Trophoblast cell (in vitro differentiated cells and primary cell): Measurements from ENCODE around the gene RBM26.

Source experiments
- DNase-seq, 2 donors: peaks; one replicate each; pipeline ENCODE4 v3.0.0-alpha.2; 2016
- H2AFZ ChIP-seq: 2 replicates; pipeline ENCODE4 v1.6.1; 2013; ENCODE audit warnings: low read length, moderate library complexity, mild to moderate bottlenecking; ENCODE audit not compliant: insufficient read depth, poor library complexity
- H2AK5ac ChIP-seq: 2 replicates; pipeline ENCODE4 v1.6.1; 2013; ENCODE audit warnings: mild to moderate bottlenecking, low read length
- H2BK120ac ChIP-seq: 2 replicates; pipeline ENCODE4 v1.6.1; 2013; ENCODE audit warnings: low read length, mild to moderate bottlenecking, moderate library complexity; ENCODE audit not compliant: insufficient read depth, poor library complexity
- H2BK12ac ChIP-seq: 2 replicates; pipeline ENCODE4 v1.6.1; 2013; ENCODE audit warnings: mild to moderate bottlenecking, low read length, moderate library complexity
- H2BK5ac ChIP-seq: 2 replicates; pipeline ENCODE4 v1.6.1; 2013; ENCODE audit warnings: low read length, low read depth, moderate library complexity, mild to moderate bottlenecking; ENCODE audit not compliant: poor library complexity
- H3K14ac ChIP-seq: 2 replicates; pipeline ENCODE4 v1.6.1; 2013; ENCODE audit warnings: mild to moderate bottlenecking, low read length
- H3K18ac ChIP-seq: 2 replicates; pipeline ENCODE4 v1.6.1; 2013; ENCODE audit warnings: mild to moderate bottlenecking, low read length
- H3K23ac ChIP-seq: 2 replicates; pipeline ENCODE4 v1.6.1; 2013; ENCODE audit warnings: low read length
- H3K27ac ChIP-seq: 2 replicates; pipeline ENCODE4 v1.5.1; 2013; ENCODE audit warnings: low read depth, mild to moderate bottlenecking, inconsistent platforms, low read length, moderate library complexity
- H3K27me3 ChIP-seq: 2 replicates; pipeline ENCODE4 v1.6.1; 2013; ENCODE audit warnings: inconsistent platforms, mild to moderate bottlenecking, low read length, moderate library complexity; ENCODE audit not compliant: insufficient read depth
- H3K36me3 ChIP-seq, 2 experiments: 1 replicate in 1 of 2; 2 replicates in 1 of 2; pipeline ENCODE4 v1.6.1; 2013; ENCODE audit warnings: low read length in 2 of 2, mild to moderate bottlenecking in 2 of 2, moderate library complexity in 1 of 2; ENCODE audit not compliant: insufficient read depth in 2 of 2, control insufficient read depth in 1 of 2
- H3K4ac ChIP-seq: 2 replicates; pipeline ENCODE4 v1.6.1; 2013; ENCODE audit warnings: low read depth, mild to moderate bottlenecking, low read length, moderate library complexity
- H3K4me1 ChIP-seq, 2 experiments: 1 replicate in 1 of 2; 2 replicates in 1 of 2; pipeline ENCODE4 v1.6.1; 2013; ENCODE audit warnings: low read length in 2 of 2, mild to moderate bottlenecking in 2 of 2, moderate library complexity in 1 of 2; ENCODE audit not compliant: insufficient read depth in 2 of 2, control insufficient read depth in 1 of 2
- H3K4me2 ChIP-seq: 2 replicates; pipeline ENCODE4 v1.6.1; 2013; ENCODE audit warnings: inconsistent platforms, mild to moderate bottlenecking, low read length, moderate library complexity
- H3K4me3 ChIP-seq: 2 replicates; pipeline ENCODE4 v1.5.1; 2013; ENCODE audit warnings: mild to moderate bottlenecking, low read depth, low read length, inconsistent platforms
- H3K79me1 ChIP-seq: one replicate; pipeline ENCODE4 v1.6.1; 2013; ENCODE audit warnings: low read length
- H3K79me2 ChIP-seq: 2 replicates; pipeline ENCODE4 v1.6.1; 2013; ENCODE audit warnings: low read length, mild to moderate bottlenecking; ENCODE audit not compliant: control insufficient read depth, insufficient read depth, poor library complexity
- H3K9ac ChIP-seq: 2 replicates; pipeline ENCODE4 v1.6.1; 2013; ENCODE audit warnings: mild to moderate bottlenecking, low read length
- H3K9me3 ChIP-seq: 2 replicates; pipeline ENCODE4 v1.6.1; 2013; ENCODE audit warnings: low read depth, mild to moderate bottlenecking, control low read depth, inconsistent platforms, low read length; ENCODE audit not compliant: insufficient read depth
- H4K12ac ChIP-seq: 2 replicates; pipeline ENCODE4 v1.6.1; 2013; ENCODE audit warnings: low read depth, mild to moderate bottlenecking, low read length, moderate library complexity
- H4K8ac ChIP-seq: 2 replicates; pipeline ENCODE4 v1.6.1; 2013; ENCODE audit warnings: low read depth, mild to moderate bottlenecking, low read length, moderate library complexity
- H4K91ac ChIP-seq: one replicate; pipeline ENCODE4 v1.6.1; 2013; ENCODE audit warnings: low read depth, mild to moderate bottlenecking, low read length, moderate library complexity
- WGBS: extraction: QIAGEN DNeasy Blood & Tissue Kit; methylation state at CpG from one replicate; pipeline ENCODE4 v1.1.7; 2013; ENCODE audit warnings: missing lambda C conversion rate; ENCODE audit not compliant: insufficient read length, insufficient coverage; ENCODE audit errors: extremely low coverage; 5-methylcytosine and 5-hydroxymethylcytosine counted together

RBM26 gene

GRCh38 chr13:79349011-79349410 is 57.0 kb downstream of the RBM26 start:
- Histone ChIP-seq H4K91ac (no peak overlapping the region), H3K4me2 (no peak overlapping the region), H3K9me3 (no peaks in the 10 kb centered on the region), H3K36me3 (peaks cover 0 to 2% of the 10 kb centered on the region in 2 experiments), H3K23ac (no peak overlapping the region), H2BK5ac (no peak overlapping the region), H4K12ac (no peak overlapping the region), H3K4me1 (no peaks in the 10 kb centered on the region), H3K79me2 (no peaks in the 10 kb centered on the region), H4K8ac (no peak overlapping the region), H3K27ac (no peak overlapping the region), H3K79me1 (no peaks in the 10 kb centered on the region), H2AFZ (no peak overlapping the region), H3K4me3 (no peak overlapping the region), H3K27me3 (no peaks in the 10 kb centered on the region), H3K14ac (no peak overlapping the region), H2AK5ac (no peak overlapping the region), H2BK12ac (no peak overlapping the region), H3K18ac (no peak overlapping the region), H2BK120ac (no peak overlapping the region), H3K9ac (no peak overlapping the region), H3K4ac (no peak overlapping the region)
- no peak for DNase-seq
- no CpG with 5 or more reads among the region's 3 CpGs for WGBS

GRCh38 chr13:79346300-79346914 is 59.6 kb downstream of the RBM26 start:
- Histone ChIP-seq H3K4ac (no peak overlapping the region), H3K18ac (no peak overlapping the region), H4K12ac (peak overlapping the region; percentile 30), H3K79me2 (no peaks in the 10 kb centered on the region), H3K4me1 (no peaks in the 10 kb centered on the region), H3K14ac (no peak overlapping the region), H4K91ac (no peak overlapping the region), H2BK5ac (no peak overlapping the region), H3K4me2 (no peak overlapping the region), H3K27ac (no peak overlapping the region), H3K4me3 (no peak overlapping the region), H3K79me1 (no peaks in the 10 kb centered on the region), H3K23ac (no peak overlapping the region), H4K8ac (no peak overlapping the region), H2BK12ac (no peak overlapping the region), H2AK5ac (no peak overlapping the region), H3K9ac (no peak overlapping the region), H3K27me3 (no peaks in the 10 kb centered on the region), H2BK120ac (no peak overlapping the region), H3K36me3 (peaks cover 0 to 2% of the 10 kb centered on the region in 2 experiments), H2AFZ (no peak overlapping the region), H3K9me3 (no peaks in the 10 kb centered on the region)
- WGBS, result no CpG with 5 or more reads among the region's 6 CpGs
- no peak for DNase-seq

- Histone ChIP-seq H2BK5ac (no peak overlapping the region), H4K12ac (no peak overlapping the region), H3K18ac (no peak overlapping the region), H2BK120ac (no peak overlapping the region), H3K4ac (no peak overlapping the region), H2AFZ (no peak overlapping the region), H3K9ac (no peak overlapping the region), H3K79me1 (no peaks in the 10 kb centered on the region), H4K8ac (no peak overlapping the region), H3K79me2 (no peaks in the 10 kb centered on the region), H3K4me2 (no peak overlapping the region), H3K4me1 (no peaks in the 10 kb centered on the region), H3K27ac (no peak overlapping the region), H3K9me3 (no peaks in the 10 kb centered on the region), H3K4me3 (no peak overlapping the region), H3K14ac (no peak overlapping the region), H2AK5ac (no peak overlapping the region), H3K36me3 (peaks cover 4 to 6% of the 10 kb centered on the region in 2 experiments), H2BK12ac (no peak overlapping the region), H3K27me3 (no peaks in the 10 kb centered on the region), H3K23ac (no peak overlapping the region), H4K91ac (no peak overlapping the region)
- no peak for DNase-seq
- no CpG with 5 or more reads among the region's 1 CpG for WGBS
Observed at GRCh38 chr13:79341202-79341601, 64.9 kb downstream of the RBM26 start.

GRCh38 chr13:79340490-79340889 is 65.6 kb downstream of the RBM26 start:
- no peak overlapping the region for H3K9ac ChIP-seq
- H2BK5ac ChIP-seq, result no peak overlapping the region
- WGBS, result no CpG with 5 or more reads among the region's 2 CpGs
- peaks cover 4 to 6% of the 10 kb centered on the region in 2 experiments for H3K36me3 ChIP-seq
- peak in 1 of 2 donors; percentile 7 for DNase-seq
- H3K23ac ChIP-seq, result no peak overlapping the region
- H2AK5ac ChIP-seq, result no peak overlapping the region
- no peak overlapping the region for H3K18ac ChIP-seq
- no peaks in the 10 kb centered on the region for H3K9me3 ChIP-seq
- no peaks in the 10 kb centered on the region for H3K4me1 ChIP-seq
- no peak overlapping the region for H2BK12ac ChIP-seq
- H3K4ac ChIP-seq, result no peak overlapping the region
- no peak overlapping the region for H4K91ac ChIP-seq
- H3K4me3 ChIP-seq, result no peak overlapping the region
- H4K8ac ChIP-seq, result no peak overlapping the region
- no peak overlapping the region for H2BK120ac ChIP-seq
- no peaks in the 10 kb centered on the region for H3K79me2 ChIP-seq
- H4K12ac ChIP-seq, result no peak overlapping the region
- H3K4me2 ChIP-seq, result no peak overlapping the region
- H3K27me3 ChIP-seq, result no peaks in the 10 kb centered on the region
- no peak overlapping the region for H2AFZ ChIP-seq
- H3K14ac ChIP-seq, result no peak overlapping the region
- H3K27ac ChIP-seq, result no peak overlapping the region
- no peaks in the 10 kb centered on the region for H3K79me1 ChIP-seq
